K562 (cell line): ENCODE measurements around the gene ZNF438. TPM values are rescaled to one million over a fixed set of nuclear protein-coding genes. Genes with fewer than 3 reads are reported as not detected.
A peak's percentile ranks its signal among the peaks of the same experiment; 100 is the strongest.

Experiments
- ATAC-seq: fragments of 200-7000 bp; cut with Tn5 transposase; 3 replicates; pipeline ENCODE4 v1.9.1; 2020; ENCODE audit warnings: moderate library complexity
- BruUV-seq: library from RNA; stranded (reverse); fragments of 400-500 nt; replicated peaks from 2 replicates; lab custom pipeline; 2021; lab: Mats Ljungman, UMichigan
- CTCF ChIA-PET: fragments of 300-600 bp; formaldehyde crosslinking; extraction: SDS; loops from one replicate; lab custom pipeline; 2021; ENCODE audit warnings: low intra/inter-chr PET ratio; lab: Yijun Ruan, JAX
- POLR2A ChIA-PET: fragments of 300-600, 350-650 bp; sonication (Branson Sonifier 250); formaldehyde crosslinking; extraction: SDS; loops from one replicate; lab custom pipeline; 2021; ENCODE audit warnings: antibody characterized with exemption, inconsistent platforms; lab: Yijun Ruan, JAX
- DNase-seq, 4 experiments: peaks; one replicate each; pipeline versions ENCODE4 v3.0.0 to v3.0.0-alpha.2; 2011 to 2018; ENCODE audit warnings: low spot score in 3 of 4, mixed read lengths in 3 of 4; ENCODE audit errors: extremely low read depth in 1 of 4
- FAIRE-seq: peaks from 2 replicates; lab custom pipeline; 2011; peaks lifted over from hg19 to GRCh38; lab: Jason Lieb, UNC
- H2AFZ ChIP-seq: 2 replicates; pipeline ENCODE4 v1.6.0; 2011; ENCODE audit warnings: low read depth, low read length, control low read depth, inconsistent platforms
- H3K27ac ChIP-seq: fragments of 200-600 bp; 3 replicates; pipeline ENCODE4 v1.8.0; 2011; ENCODE audit warnings: low read depth, mild to moderate bottlenecking, control low read depth, inconsistent platforms, low read length, moderate library complexity, mixed read lengths; ENCODE audit errors: extremely low read depth
- H3K27me3 ChIP-seq, 2 experiments: fragments of 300-600 bp in 1 of 2; 2 replicates in 1 of 2; 3 replicates in 1 of 2; pipeline versions ENCODE4 v1.6.0 to v1.8.0; 2011; ENCODE audit warnings: inconsistent platforms in 2 of 2, low read length in 2 of 2, mild to moderate bottlenecking in 1 of 2, mixed read lengths in 1 of 2, moderate library complexity in 1 of 2; ENCODE audit not compliant: control insufficient read depth in 2 of 2, insufficient read depth in 2 of 2
- H3K36me3 ChIP-seq: fragments of 300-600 bp; 3 replicates; pipeline ENCODE4 v1.8.0; 2011; ENCODE audit warnings: mild to moderate bottlenecking, low read length, inconsistent platforms; ENCODE audit not compliant: control insufficient read depth, insufficient read depth
- H3K4me1 ChIP-seq, 2 experiments: fragments of 200-600 bp in 1 of 2; replicated peaks in 1 of 2; 2 replicates in 1 of 2; 3 replicates in 1 of 2; pipeline versions ENCODE4 v1.5.1 to v1.8.0; 2011; ENCODE audit warnings: inconsistent platforms in 2 of 2, low read length in 2 of 2, mild to moderate bottlenecking in 1 of 2, mixed read lengths in 1 of 2, moderate library complexity in 1 of 2; ENCODE audit not compliant: control insufficient read depth in 2 of 2, insufficient read depth in 2 of 2
- H3K4me2 ChIP-seq: 2 replicates; pipeline ENCODE4 v1.6.1; 2011; ENCODE audit warnings: low read length, control low read depth, inconsistent platforms, mixed read lengths; ENCODE audit not compliant: insufficient read depth
- H3K4me3 ChIP-seq: fragments of 200-600 bp; sonication (generic), shearing (Covaris generic); 2 replicates; pipeline ENCODE4 v1.5.1; 2016; ENCODE audit warnings: control low read depth, inconsistent platforms
- H3K79me2 ChIP-seq: fragments of 200-600 bp; 3 replicates; pipeline ENCODE4 v1.8.0; 2011; ENCODE audit warnings: low read length, inconsistent platforms; ENCODE audit not compliant: control insufficient read depth, insufficient read depth
- H3K9ac ChIP-seq, 2 experiments: 2 replicates each; pipeline versions ENCODE4 v1.6.0 to v1.6.1; 2011; ENCODE audit warnings: low read depth in 2 of 2, low read length in 2 of 2, control low read depth in 1 of 2, inconsistent platforms in 1 of 2, mild to moderate bottlenecking in 1 of 2, mixed read lengths in 1 of 2; ENCODE audit not compliant: insufficient read depth in 1 of 2
- H3K9me1 ChIP-seq: one replicate; pipeline ENCODE4 v1.6.0; 2011; ENCODE audit warnings: inconsistent platforms, mild to moderate bottlenecking, low read length, moderate library complexity; ENCODE audit not compliant: control insufficient read depth, insufficient read depth
- H3K9me3 ChIP-seq: replicated peaks from 2 replicates; pipeline ENCODE4 v1.5.1; 2011; ENCODE audit warnings: low read depth, low read length, inconsistent platforms; ENCODE audit not compliant: control insufficient read depth, insufficient read depth
- H4K20me1 ChIP-seq: replicated peaks from 2 replicates; pipeline ENCODE4 v1.6.1; 2011; ENCODE audit warnings: low read length, inconsistent platforms, mixed read lengths; ENCODE audit not compliant: control insufficient read depth, insufficient read depth
- BRF1 ChIP-seq: IDR thresholded peaks from 3 replicates; pipeline ENCODE4 v1.6.1; 2011; ENCODE audit warnings: borderline replicate concordance, mild to moderate bottlenecking; ENCODE audit not compliant: insufficient read length; ENCODE audit errors: extremely low read depth
- CBFA2T2 ChIP-seq: fragments of 450-650 bp; conservative IDR thresholded peaks from 2 replicates; pipeline ENCODE4 v1.6.1; 2017; ENCODE audit warnings: mild to moderate bottlenecking
- CHD4 ChIP-seq: fragments of 200-600 bp; sonication (generic); IDR thresholded peaks from 3 replicates; pipeline ENCODE4 v1.6.1; 2012; ENCODE audit warnings: low read depth, mild to moderate bottlenecking, mixed read lengths, low read length, inconsistent platforms; ENCODE audit not compliant: insufficient read depth, insufficient replicate concordance, poor library complexity, severe bottlenecking
- DDX20 ChIP-seq: fragments of 450-650 bp; IDR thresholded peaks from 2 replicates; pipeline ENCODE4 v1.6.1; 2016; ENCODE audit warnings: missing genetic modification characterization, low read depth, mild to moderate bottlenecking, missing compliant biosample characterization, moderate library complexity
- FOXA3 ChIP-seq, 2 experiments: fragments of 450-650 bp in 1 of 2; sonication (generic) in 1 of 2; formaldehyde crosslinking; IDR thresholded peaks in 1 of 2; conservative IDR thresholded peaks in 1 of 2; 2 replicates each; pipeline versions ENCODE4 v1.4.0 to v1.8.0; 2020 to 2022; ENCODE audit warnings: mild to moderate bottlenecking in 2 of 2, missing genetic modification reagents in 1 of 2
- MCM3 ChIP-seq: fragments of 450-650 bp; IDR thresholded peaks from 2 replicates; pipeline ENCODE4 v1.6.1; 2016
- NFIC ChIP-seq: fragments of 450-650 bp; IDR thresholded peaks from 2 replicates; pipeline ENCODE4 v1.6.1; 2017; ENCODE audit warnings: mild to moderate bottlenecking, inconsistent platforms
- NFRKB ChIP-seq: fragments of 450-650 bp; IDR thresholded peaks from 2 replicates; pipeline ENCODE4 v1.6.1; 2016; ENCODE audit warnings: low read depth
- SP2 ChIP-seq: IDR thresholded peaks from 2 replicates; pipeline ENCODE4 v1.6.1; 2011; ENCODE audit warnings: mild to moderate bottlenecking, low read depth, low read length, moderate library complexity; ENCODE audit not compliant: poor library complexity, severe bottlenecking; ENCODE audit errors: extremely low read depth
- TEAD4 ChIP-seq, 2 experiments: sonication (generic) in 1 of 2; formaldehyde crosslinking in 1 of 2; IDR thresholded peaks; 2 replicates each; pipeline versions ENCODE4 v1.6.1 to v1.8.0; 2012 to 2022; ENCODE audit warnings: borderline replicate concordance in 1 of 2, inconsistent platforms in 1 of 2, low read length in 1 of 2, mild to moderate bottlenecking in 1 of 2, missing genetic modification reagents in 1 of 2
- TOE1 ChIP-seq, 2 experiments: fragments of 450-650 bp in 1 of 2; sonication (generic) in 1 of 2; formaldehyde crosslinking in 1 of 2; IDR thresholded peaks; 2 replicates each; pipeline versions ENCODE4 v1.7.1 to v1.8.0; 2016 to 2022; ENCODE audit warnings: borderline replicate concordance in 2 of 2, mild to moderate bottlenecking in 2 of 2, antibody characterized with exemption in 1 of 2, inconsistent platforms in 1 of 2, low read depth in 1 of 2, missing genetic modification reagents in 1 of 2, moderate library complexity in 1 of 2
- ZBTB1 ChIP-seq: sonication (generic); formaldehyde crosslinking; IDR thresholded peaks from 2 replicates; pipeline ENCODE4 v1.8.1; 2023; ENCODE audit warnings: missing genetic modification reagents, low read depth, mild to moderate bottlenecking, borderline replicate concordance
- ZNF592 ChIP-seq: fragments of 450-650 bp; IDR thresholded peaks from 2 replicates; pipeline ENCODE4 v1.6.1; 2017; ENCODE audit warnings: antibody characterized with exemption, mild to moderate bottlenecking
- ZNF780A ChIP-seq: fragments of 250-450 bp; sonication (Bioruptor Pico); IDR thresholded peaks from 2 replicates; pipeline ENCODE4 v1.5.0; 2021; ENCODE audit warnings: mild to moderate bottlenecking
- WGBS: fragments of 100-300 bp; shearing (Covaris generic); methylation state at CpG from one replicate; pipeline ENCODE4 v1.1.6; 2016; ENCODE audit warnings: low coverage, mixed read lengths; ENCODE audit not compliant: insufficient coverage; ENCODE audit errors: missing lambda C conversion rate; 5-methylcytosine and 5-hydroxymethylcytosine counted together
- in situ Hi-C: fragments of 300-500 bp; cut with MboI; formaldehyde crosslinking; loops from 4 replicates; pipeline ENCODE4 v1.15.0; 2018; ENCODE audit warnings: inconsistent platforms, mixed read lengths
- intact Hi-C: fragments of 100-400 bp; cut with micrococcal nuclease; formaldehyde crosslinking; loops from 2 replicates; pipeline ENCODE4 v1.14.2; 2022
- polyA plus RNA-seq, 8 experiments: library from polyadenylated mRNA; depleted of rRNA in 4 of 8; stranded (reverse) in 5 of 8; unstranded in 3 of 8; fragments of >200 nt; fragmentation: Nextera tagmentation in 2 of 8; fragmentation: Illumina TruSeq in 1 of 8; extraction: Ambion mirVana in 2 of 8; extraction: Trizol in 1 of 8; gene quantifications; 2 replicates each; pipeline versions ENCODE4 v1.2.1 to v1.2.3, GENCODE V29; 2011 to 2014; ENCODE audit warnings: inconsistent platforms in 1 of 8, missing spikeins in 1 of 8
- total RNA-seq, 7 experiments: library from RNA; depleted of rRNA in 6 of 7; stranded (reverse); fragments of >200 nt in 6 of 7; fragmentation: Illumina TruSeq in 2 of 7; extraction: Trizol in 2 of 7; gene quantifications; 2 replicates each; pipeline versions ENCODE4 v1.2.1 to v1.2.3, GENCODE V29; 2011 to 2021; ENCODE audit warnings: low replicate concordance in 1 of 7
- TF ChIP-seq, protein P1 (sequence below): fragments of 250-450 bp; sonication (Bioruptor Pico); IDR thresholded peaks from 2 replicates; pipeline ENCODE4 v1.5.1; 2021; ENCODE audit warnings: mild to moderate bottlenecking

The ZNF438 gene
- total and polyA plus RNA-seq, 9 of the 15 experiments (the other 6 are each of a cell fraction or from before 2014, with no cell fraction given), result 0.45 to 1.5 (median 0.91) TPM

GRCh38 chr10:30828680-30829079 lies 203.0 kb downstream of the ZNF438 start (continued):
- TF ChIP-seq, protein P1, sequence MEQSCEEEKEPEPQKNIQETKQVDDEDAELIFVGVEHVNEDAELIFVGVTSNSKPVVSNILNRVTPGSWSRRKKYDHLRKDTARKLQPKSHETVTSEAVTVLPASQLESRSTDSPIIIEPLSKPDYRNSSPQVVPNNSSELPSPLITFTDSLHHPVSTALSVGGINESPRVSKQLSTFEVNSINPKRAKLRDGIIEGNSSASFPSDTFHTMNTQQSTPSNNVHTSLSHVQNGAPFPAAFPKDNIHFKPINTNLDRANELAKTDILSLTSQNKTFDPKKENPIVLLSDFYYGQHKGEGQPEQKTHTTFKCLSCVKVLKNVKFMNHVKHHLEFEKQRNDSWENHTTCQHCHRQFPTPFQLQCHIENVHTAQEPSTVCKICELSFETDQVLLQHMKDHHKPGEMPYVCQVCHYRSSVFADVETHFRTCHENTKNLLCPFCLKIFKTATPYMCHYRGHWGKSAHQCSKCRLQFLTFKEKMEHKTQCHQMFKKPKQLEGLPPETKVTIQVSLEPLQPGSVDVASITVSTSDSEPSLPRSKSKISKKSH (CRISPR knock-in tag), result no peak
- TF ChIP-seq DDX20 (tag) (no peak), TEAD4 (IDR thresholded peaks at IDR 0.05; ENCODE audit: low read length) (peak; percentile 65), TEAD4 (CRISPR knock-in tag; IDR thresholded peaks at IDR 0.05; ENCODE audit: borderline replicate concordance) (no peak), CBFA2T2 (peak; percentile 74), MCM3 (no peak), NFIC (peak; percentile 82), ZNF780A (no peak)

DNA sequence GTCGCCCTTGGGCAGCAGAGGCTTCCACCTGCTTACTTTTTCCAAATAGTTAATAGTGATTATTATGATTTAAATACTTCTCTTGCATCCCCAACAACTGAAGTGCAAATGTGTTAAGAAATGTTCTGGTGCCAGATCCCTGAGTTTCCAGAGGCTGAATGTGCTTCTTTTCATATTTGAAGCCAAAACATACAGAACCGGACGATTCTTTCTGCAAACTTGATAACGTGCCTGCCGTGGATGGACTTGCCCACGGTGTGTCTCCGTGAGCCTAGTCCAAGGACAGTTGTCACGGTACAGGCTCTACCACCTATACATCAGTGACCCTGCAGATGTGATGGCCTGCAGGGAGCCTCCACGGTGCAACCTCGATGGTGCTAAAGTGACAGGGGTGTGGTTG lies 203.5 kb downstream of the ZNF438 start:
- no peak overlapping the region for H3K27ac ChIP-seq
- in situ Hi-C loops, result no loop called here
- POLR2A ChIA-PET, result interaction anchor here (0.6 to 0.8 kb wide), 2 partner anchors 9 to 112 kb away, joined by 3 to 5 read pairs; no protein-coding TSS in a partner anchor
- H3K27me3 ChIP-seq, result peaks cover 5 to 22% of the 10 kb centered on the region in 2 experiments; a peak in 3 of 5 replicates
- H3K4me3 ChIP-seq, result no peak overlapping the region
- ATAC-seq (no peak), FAIRE-seq (no peak), DNase-seq (no peak)
- intact Hi-C loops, result no loop called here
- no TSS peak for BruUV-seq
- H3K9me1 ChIP-seq, result peaks cover 2% of the 10 kb centered on the region
- H3K4me2 ChIP-seq, result no peak overlapping the region
- no peaks in the 10 kb centered on the region for H3K79me2 ChIP-seq
- peaks cover 0 to 5% of the 10 kb centered on the region in 2 experiments; a peak in 3 of 5 replicates for H3K4me1 ChIP-seq
- no peaks in the 10 kb centered on the region for H3K36me3 ChIP-seq
- H3K9ac ChIP-seq, result no peak overlapping the region
- under 1% methylated on average over 10 of the region's 10 CpGs for WGBS
- CTCF ChIA-PET, result no interaction called here
- H3K9me3 ChIP-seq, result peaks cover 3% of the 10 kb centered on the region
- H4K20me1 ChIP-seq, result no peaks in the 10 kb centered on the region
- H2AFZ ChIP-seq, result no peak overlapping the region
- no peak for TF ChIP-seq TOE1 (IDR thresholded peaks at IDR 0.05; ENCODE audit: borderline replicate concordance)
- TF ChIP-seq TOE1 (CRISPR knock-in tag; IDR thresholded peaks at IDR 0.05; ENCODE audit: borderline replicate concordance, low read depth), result no peak
- TF ChIP-seq CHD4, result no peak
- TF ChIP-seq FOXA3 (CRISPR knock-in tag; conservative IDR thresholded peaks at IDR 0.05 in 1 of 2, IDR thresholded peaks at IDR 0.05 in 1 of 2), result no peak
- no peak for TF ChIP-seq SP2
- no peak for TF ChIP-seq ZNF592
- no peak for TF ChIP-seq NFRKB
- TF ChIP-seq BRF1, result no peak
- no peak for TF ChIP-seq ZBTB1 (CRISPR knock-in tag)
